IMR-90 (cell line): ENCODE measurements around the gene NELL1. TPM values are rescaled to one million over a fixed set of nuclear protein-coding genes. Genes with fewer than 3 reads are reported as not detected.

ENCODE experiments used
- ATAC-seq: fragments of 200-7000 bp; cut with Tn5 transposase; 2 replicates; pipeline ENCODE4 v1.9.1; 2020; ENCODE audit warnings: low read depth, mild to moderate bottlenecking, moderate library complexity
- BruUV-seq: library from RNA; stranded (reverse); fragments of 400-500 nt; replicated peaks from 2 replicates; lab custom pipeline; 2021; lab: Mats Ljungman, UMichigan
- CTCF ChIA-PET: fragments of 300-600 bp; formaldehyde crosslinking; extraction: SDS; loops from one replicate; lab custom pipeline; 2021; ENCODE audit warnings: antibody characterized with exemption; lab: Yijun Ruan, JAX
- POLR2A ChIA-PET: fragments of 300-600 bp; sonication (Branson Sonifier 250); formaldehyde crosslinking; loops from one replicate; lab custom pipeline; 2022; ENCODE audit warnings: antibody characterized with exemption; ENCODE audit not compliant: unreplicated experiment; lab: Charles Lee
- DNase-seq: peaks from one replicate; pipeline ENCODE4 v3.0.0; 2013
- H2AFZ ChIP-seq: replicated peaks from 2 replicates; pipeline ENCODE3; 2013; ENCODE audit warnings: low read length, mild to moderate bottlenecking; ENCODE audit not compliant: poor library complexity
- H2AK5ac ChIP-seq: 2 replicates; pipeline ENCODE4 v1.6.1; 2013; ENCODE audit warnings: low read depth, low read length, inconsistent platforms
- H2AK9ac ChIP-seq: replicated peaks from 2 replicates; pipeline ENCODE3; 2013; ENCODE audit warnings: mild to moderate bottlenecking, low read depth, low read length, moderate library complexity; ENCODE audit not compliant: poor library complexity
- H2BK120ac ChIP-seq: 2 replicates; pipeline ENCODE4 v1.6.1; 2013; ENCODE audit warnings: low read depth, low read length, inconsistent platforms
- H2BK15ac ChIP-seq: 3 replicates; pipeline ENCODE4 v1.6.1; 2013; ENCODE audit warnings: low read depth, low read length, inconsistent platforms
- H2BK20ac ChIP-seq: 2 replicates; pipeline ENCODE4 v1.6.1; 2013; ENCODE audit warnings: low read depth, mild to moderate bottlenecking, inconsistent platforms, low read length, moderate library complexity
- H2BK5ac ChIP-seq: 2 replicates; pipeline ENCODE4 v1.6.1; 2013; ENCODE audit warnings: mild to moderate bottlenecking, low read depth, low read length, inconsistent platforms; ENCODE audit not compliant: poor library complexity, severe bottlenecking
- H3K14ac ChIP-seq: replicated peaks from 2 replicates; pipeline ENCODE4 v1.6.1; 2013; ENCODE audit warnings: low read depth, low read length, inconsistent platforms
- H3K18ac ChIP-seq: 2 replicates; pipeline ENCODE4 v1.6.1; 2013; ENCODE audit warnings: low read depth, low read length, control low read depth
- H3K23ac ChIP-seq: 2 replicates; pipeline ENCODE4 v1.6.1; 2013; ENCODE audit warnings: low read depth, low read length, inconsistent platforms
- H3K27ac ChIP-seq: 2 replicates; pipeline ENCODE4 v1.5.1; 2013; ENCODE audit warnings: mild to moderate bottlenecking, control low read depth, low read length; ENCODE audit not compliant: insufficient read depth
- H3K27me3 ChIP-seq: 2 replicates; pipeline ENCODE4 v1.6.1; 2013; ENCODE audit warnings: low read length; ENCODE audit not compliant: control insufficient read depth, insufficient read depth
- H3K36me3 ChIP-seq: 2 replicates; pipeline ENCODE4 v1.6.1; 2013; ENCODE audit warnings: low read length, mixed read lengths; ENCODE audit not compliant: control insufficient read depth, insufficient read depth
- H3K4ac ChIP-seq: 2 replicates; pipeline ENCODE4 v1.6.1; 2013; ENCODE audit warnings: low read depth, low read length, inconsistent platforms
- H3K4me1 ChIP-seq: 2 replicates; pipeline ENCODE4 v1.6.1; 2013; ENCODE audit warnings: low read length, mixed read lengths; ENCODE audit not compliant: control insufficient read depth, insufficient read depth
- H3K4me2 ChIP-seq: 2 replicates; pipeline ENCODE4 v1.6.1; 2013; ENCODE audit warnings: low read depth, mild to moderate bottlenecking, control low read depth, low read length, moderate library complexity
- H3K4me3 ChIP-seq: 2 replicates; pipeline ENCODE4 v1.5.1; 2013; ENCODE audit warnings: low read depth, mild to moderate bottlenecking, control low read depth, low read length, moderate library complexity; ENCODE audit not compliant: insufficient read depth
- H3K56ac ChIP-seq: 2 replicates; pipeline ENCODE4 v1.6.1; 2013; ENCODE audit warnings: low read length, inconsistent platforms; ENCODE audit not compliant: insufficient read depth; ENCODE audit errors: extremely low read depth
- H3K79me1 ChIP-seq, 2 experiments: 2 replicates each; pipeline ENCODE4 v1.6.1; 2013; ENCODE audit warnings: low read length in 2 of 2, inconsistent platforms in 1 of 2, low read depth in 1 of 2
- H3K9ac ChIP-seq: 2 replicates; pipeline ENCODE4 v1.6.1; 2013; ENCODE audit warnings: low read depth, low read length, control low read depth
- H3K9me1 ChIP-seq: 2 replicates; pipeline ENCODE4 v1.6.1; 2013; ENCODE audit warnings: low read length, inconsistent platforms; ENCODE audit not compliant: insufficient read depth
- H3K9me3 ChIP-seq: 2 replicates; pipeline ENCODE4 v1.6.1; 2013; ENCODE audit warnings: low read length; ENCODE audit not compliant: control insufficient read depth, insufficient read depth
- H4K20me1 ChIP-seq: 2 replicates; pipeline ENCODE4 v1.6.1; 2013; ENCODE audit warnings: low read length, inconsistent platforms; ENCODE audit not compliant: insufficient read depth
- H4K5ac ChIP-seq: 2 replicates; pipeline ENCODE4 v1.6.1; 2013; ENCODE audit warnings: mild to moderate bottlenecking, low read depth, low read length, control low read depth
- H4K8ac ChIP-seq, 2 experiments: 2 replicates each; pipeline ENCODE4 v1.6.1; 2013; ENCODE audit warnings: low read depth in 2 of 2, low read length in 2 of 2, control low read depth in 1 of 2, inconsistent platforms in 1 of 2
- H4K91ac ChIP-seq: 2 replicates; pipeline ENCODE4 v1.6.1; 2013; ENCODE audit warnings: low read depth, low read length, inconsistent platforms; ENCODE audit not compliant: insufficient read depth
- BHLHE40 ChIP-seq: fragments of 150-350 bp; IDR thresholded peaks from 2 replicates; pipeline ENCODE4 v1.6.1; 2016; ENCODE audit warnings: mild to moderate bottlenecking, low read depth, low read length
- FOS ChIP-seq: fragments of 150-350 bp; IDR thresholded peaks from 2 replicates; pipeline ENCODE4 v1.6.1; 2016; ENCODE audit warnings: low read depth, low read length
- MAFK ChIP-seq: IDR thresholded peaks from 2 replicates; pipeline ENCODE4 v1.6.1; 2012; ENCODE audit warnings: low read depth, low read length, improper control_type of control experiment
- MAZ ChIP-seq: IDR thresholded peaks from 2 replicates; pipeline ENCODE4 v1.6.1; 2012; ENCODE audit warnings: low read depth, mild to moderate bottlenecking, low read length, improper control_type of control experiment, moderate library complexity, borderline replicate concordance
- RCOR1 ChIP-seq: IDR thresholded peaks from 2 replicates; pipeline ENCODE4 v1.6.1; 2012; ENCODE audit warnings: mild to moderate bottlenecking, low read length, improper control_type of control experiment; ENCODE audit not compliant: insufficient replicate concordance
- SMC3 ChIP-seq: fragments of 150-350 bp; IDR thresholded peaks from 2 replicates; pipeline ENCODE4 v1.6.1; 2016; ENCODE audit warnings: low read depth, mild to moderate bottlenecking, antibody characterized with exemption, low read length, moderate library complexity
- WGBS, 2 experiments: methylation state at CpG; one replicate each; pipeline versions ENCODE4 v1.1.5 to v1.1.7; 2013; ENCODE audit warnings: missing lambda C conversion rate in 2 of 2; ENCODE audit not compliant: insufficient read length in 1 of 2; ENCODE audit errors: extremely low coverage in 2 of 2; 5-methylcytosine and 5-hydroxymethylcytosine counted together
- dilution Hi-C: fragments of 300-500 bp; cut with HindIII; formaldehyde crosslinking; loops from one replicate; pipeline ENCODE4 v1.14.3; 2018; ENCODE audit warnings: low sequenced_read_pairs; ENCODE audit not compliant: unreplicated experiment
- in situ Hi-C: fragments of 300-500 bp; cut with MboI; formaldehyde crosslinking; loops from 3 replicates; pipeline ENCODE4 v1.14.3; 2019; ENCODE audit warnings: low sequenced_read_pairs, inconsistent platforms, mixed read lengths
- intact Hi-C: fragments of 100-400 bp; cut with micrococcal nuclease; formaldehyde crosslinking; loops from 2 replicates; pipeline ENCODE4 v1.10.0; 2022
- polyA plus RNA-seq, 3 experiments: library from polyadenylated mRNA; depleted of rRNA; stranded (reverse); fragments of >200 nt; gene quantifications; 2 replicates each; pipeline ENCODE4 v1.2.3, GENCODE V29; 2012; ENCODE audit warnings: low replicate concordance in 1 of 3
- total RNA-seq: library from RNA; depleted of rRNA; stranded (reverse); fragments of >200 nt; gene quantifications from 2 replicates; pipeline ENCODE4 v1.2.3, GENCODE V29; 2012

Gene NELL1
- total and polyA plus RNA-seq, 2 of the 4 experiments (the other 2 are of a cell fraction) = not detected

- ChIA-PET POLR2A (no interaction called here), CTCF (no interaction called here)
- H3K4me3 ChIP-seq = no peak overlapping the region
- no peak overlapping the region for H3K4ac ChIP-seq
- intact Hi-C loops (no loop called here), in situ Hi-C loops (no loop called here), dilution Hi-C loops (no loop called here)
- no peak overlapping the region for H3K9ac ChIP-seq
- no peak overlapping the region for H3K18ac ChIP-seq
- H2AK9ac ChIP-seq = no peak overlapping the region
- WGBS, 2 experiments = 50% methylated on average over 1 of the region's 6 CpGs; no CpG with 5 or more reads in 1 of the 2 experiments
- no peak overlapping the region for H4K91ac ChIP-seq
- H4K20me1 ChIP-seq = no peaks in the 10 kb centered on the region
- no peak overlapping the region for H2AK5ac ChIP-seq
- no peak overlapping the region for H3K27ac ChIP-seq
- no peaks in the 10 kb centered on the region for H3K79me1 ChIP-seq
- TF ChIP-seq FOS (no peak), MAZ (no peak), MAFK (no peak), RCOR1 (no peak), SMC3 (no peak), BHLHE40 (no peak)
- no peak overlapping the region for H2BK120ac ChIP-seq
- no peaks in the 10 kb centered on the region for H3K27me3 ChIP-seq
- H3K36me3 ChIP-seq = no peaks in the 10 kb centered on the region
- H3K4me2 ChIP-seq = no peak overlapping the region
- H2AFZ ChIP-seq = no peak overlapping the region
- H3K56ac ChIP-seq = no peak overlapping the region
- no peak overlapping the region for H4K5ac ChIP-seq
- no peak overlapping the region for H3K23ac ChIP-seq
- BruUV-seq = no TSS peak
- no peak overlapping the region for H4K8ac ChIP-seq
- no peaks in the 10 kb centered on the region for H3K9me1 ChIP-seq
- no peak for ATAC-seq
- peaks cover 16% of the 10 kb centered on the region for H3K9me3 ChIP-seq
- H2BK15ac ChIP-seq = no peak overlapping the region
- no peak overlapping the region for H2BK20ac ChIP-seq
- no peak overlapping the region for H3K14ac ChIP-seq
- no peak overlapping the region for H2BK5ac ChIP-seq
- no peak for DNase-seq
- no peaks in the 10 kb centered on the region for H3K4me1 ChIP-seq
Measured at GRCh38 chr11:20991471-20991870, 322.1 kb downstream of the NELL1 start.
